Mesendoderm (in vitro differentiated cells): ENCODE results near the gene RIPOR3.

Experiments
- DNase-seq: peaks from one replicate; pipeline ENCODE4 v3.0.0; 2013
- H2AK5ac ChIP-seq: 2 replicates; pipeline ENCODE4 v1.6.1; 2013; ENCODE audit warnings: low read length, inconsistent platforms
- H2BK120ac ChIP-seq: 2 replicates; pipeline ENCODE4 v1.6.1; 2013; ENCODE audit warnings: low read depth, mild to moderate bottlenecking, low read length, moderate library complexity, mixed read lengths
- H2BK15ac ChIP-seq: replicated peaks from 2 replicates; pipeline ENCODE4 v1.6.1; 2013; ENCODE audit warnings: low read depth, mild to moderate bottlenecking, moderate library complexity
- H2BK5ac ChIP-seq: 2 replicates; pipeline ENCODE4 v1.6.1; 2013; ENCODE audit warnings: low read length, inconsistent platforms
- H3K18ac ChIP-seq: 2 replicates; pipeline ENCODE4 v1.6.1; 2013; ENCODE audit warnings: mild to moderate bottlenecking, low read length, mixed read lengths
- H3K23ac ChIP-seq: one replicate; pipeline ENCODE4 v1.6.1; 2013; ENCODE audit warnings: low read length
- H3K27ac ChIP-seq: 2 replicates; pipeline ENCODE4 v1.5.1; 2013; ENCODE audit warnings: low read depth, mild to moderate bottlenecking, inconsistent platforms, low read length, moderate library complexity
- H3K27me3 ChIP-seq: 2 replicates; pipeline ENCODE4 v1.6.1; 2013; ENCODE audit warnings: low read length, control low read depth, mild to moderate bottlenecking, inconsistent platforms; ENCODE audit not compliant: insufficient read depth, poor library complexity
- H3K36me3 ChIP-seq: 2 replicates; pipeline ENCODE4 v1.6.1; 2013; ENCODE audit warnings: low read length, inconsistent platforms; ENCODE audit not compliant: control insufficient read depth, insufficient read depth
- H3K4ac ChIP-seq: one replicate; pipeline ENCODE4 v1.6.1; 2013; ENCODE audit warnings: low read depth, mild to moderate bottlenecking, low read length, moderate library complexity
- H3K4me1 ChIP-seq: 2 replicates; pipeline ENCODE4 v1.6.1; 2013; ENCODE audit warnings: low read depth, low read length, inconsistent platforms; ENCODE audit not compliant: control insufficient read depth
- H3K4me2 ChIP-seq: 2 replicates; pipeline ENCODE4 v1.6.1; 2013; ENCODE audit warnings: low read length
- H3K4me3 ChIP-seq: 2 replicates; pipeline ENCODE4 v1.5.1; 2013; ENCODE audit warnings: mild to moderate bottlenecking, low read length
- H3K56ac ChIP-seq: one replicate; pipeline ENCODE4 v1.6.1; 2013; ENCODE audit warnings: low read length
- H3K79me1 ChIP-seq: 2 replicates; pipeline ENCODE4 v1.6.1; 2013; ENCODE audit warnings: low read length, inconsistent platforms
- H3K79me2 ChIP-seq: 2 replicates; pipeline ENCODE4 v1.6.1; 2013; ENCODE audit warnings: mild to moderate bottlenecking, low read length; ENCODE audit not compliant: control insufficient read depth, insufficient read depth
- H3K9ac ChIP-seq: 2 replicates; pipeline ENCODE4 v1.6.1; 2013; ENCODE audit warnings: low read length, inconsistent platforms
- H4K5ac ChIP-seq: one replicate; pipeline ENCODE4 v1.6.1; 2013; ENCODE audit warnings: low read length
- H4K8ac ChIP-seq: one replicate; pipeline ENCODE4 v1.6.1; 2013; ENCODE audit warnings: low read depth, mild to moderate bottlenecking, control low read depth, low read length, moderate library complexity
- whole genome bisulfite sequencing: extraction: QIAGEN DNeasy Blood & Tissue Kit; methylation state at CpG from one replicate; pipeline ENCODE4 v1.1.7; 2013; ENCODE audit warnings: low lambda C conversion rate, missing lambda C conversion rate; ENCODE audit not compliant: insufficient coverage; ENCODE audit errors: extremely low coverage; 5-methylcytosine and 5-hydroxymethylcytosine counted together

Gene RIPOR3

DNA sequence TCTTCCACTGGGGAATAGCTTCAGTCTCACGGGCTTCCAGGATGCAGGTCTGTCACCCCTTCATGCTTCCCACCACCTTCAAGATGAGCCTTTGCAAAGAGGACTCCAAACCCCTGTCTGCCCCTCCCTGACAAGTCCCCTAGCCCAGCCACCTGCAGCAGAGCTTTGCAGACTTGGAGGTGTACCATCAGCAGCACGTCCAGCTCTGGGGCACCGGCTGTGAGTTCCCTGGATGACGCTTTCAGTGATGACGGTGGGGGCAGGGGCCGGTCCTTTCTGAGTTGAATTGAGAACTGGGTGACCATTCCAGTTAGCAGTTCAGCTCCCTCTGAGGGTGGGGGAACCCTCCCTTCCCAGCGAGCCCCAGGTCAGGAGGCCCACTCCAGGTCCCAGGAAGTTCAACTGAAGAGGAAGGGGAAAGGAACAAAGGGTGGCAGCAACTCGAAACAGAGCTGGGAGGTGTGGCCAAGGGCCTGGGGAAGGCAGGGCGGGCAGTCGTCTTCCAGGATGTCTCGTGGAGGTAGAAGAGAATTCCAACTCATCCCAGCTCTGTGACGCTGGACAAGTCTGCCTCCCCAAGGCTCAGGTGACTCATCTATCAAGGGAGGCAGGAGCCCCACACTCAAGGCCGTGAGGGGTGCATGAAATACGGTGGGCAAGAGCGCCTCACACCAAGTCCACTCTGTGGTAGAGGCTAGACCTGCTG lies 95.2 kb downstream of the RIPOR3 start:
- H3K27ac ChIP-seq: no peak overlapping the region
- no peak overlapping the region for H3K18ac ChIP-seq
- no peaks in the 10 kb centered on the region for H3K79me2 ChIP-seq
- no peak overlapping the region for H4K8ac ChIP-seq
- no peak overlapping the region for H2BK120ac ChIP-seq
- DNase-seq: peak; percentile 40
- H4K5ac ChIP-seq: no peak overlapping the region
- H3K4me1 ChIP-seq: peaks cover 2% of the 10 kb centered on the region
- no peak overlapping the region for H2AK5ac ChIP-seq
- H3K4me3 ChIP-seq: no peak overlapping the region
- H3K79me1 ChIP-seq: no peaks in the 10 kb centered on the region
- WGBS: no CpG with 5 or more reads among the region's 15 CpGs
- H3K56ac ChIP-seq: peak overlapping the region; percentile 31
- no peak overlapping the region for H2BK5ac ChIP-seq
- H3K23ac ChIP-seq: no peak overlapping the region
- H3K36me3 ChIP-seq: no peaks in the 10 kb centered on the region
- no peak overlapping the region for H3K4me2 ChIP-seq
- H3K9ac ChIP-seq: no peak overlapping the region
- no peak overlapping the region for H3K4ac ChIP-seq
- no peak overlapping the region for H2BK15ac ChIP-seq
- H3K27me3 ChIP-seq: no peaks in the 10 kb centered on the region

DNA sequence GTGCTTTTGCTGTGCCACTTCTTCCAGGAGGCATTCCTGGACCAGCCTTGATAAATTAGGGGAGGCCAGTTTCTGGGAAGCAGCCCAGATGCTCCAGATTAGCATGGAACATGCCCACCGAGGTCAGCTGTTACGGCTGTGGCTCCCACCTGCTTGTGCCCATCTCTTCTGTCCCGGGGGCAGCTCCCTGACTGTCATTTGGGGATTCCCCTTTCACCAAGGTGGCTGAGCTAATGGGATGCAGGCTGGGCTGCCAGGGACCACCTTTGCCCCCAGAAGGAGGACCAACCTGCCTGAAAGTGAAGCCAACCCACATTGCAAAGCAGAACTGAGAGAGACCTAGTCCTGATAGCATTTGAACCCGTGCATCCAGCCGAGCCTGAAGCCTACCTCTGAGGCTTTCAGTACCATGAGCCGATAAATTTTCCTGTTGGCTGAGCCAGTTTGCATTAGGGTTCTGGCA lies 95.9 kb downstream of the RIPOR3 start:
- no peak for DNase-seq
- Histone ChIP-seq H2BK15ac (no peak overlapping the region), H3K23ac (no peak overlapping the region), H3K79me1 (no peaks in the 10 kb centered on the region), H2BK120ac (no peak overlapping the region), H3K56ac (no peak overlapping the region), H3K4me1 (peaks cover 2% of the 10 kb centered on the region), H4K5ac (no peak overlapping the region), H3K36me3 (no peaks in the 10 kb centered on the region), H2AK5ac (no peak overlapping the region), H3K18ac (no peak overlapping the region), H3K27ac (no peak overlapping the region), H4K8ac (no peak overlapping the region), H3K4me3 (no peak overlapping the region), H3K79me2 (no peaks in the 10 kb centered on the region), H3K27me3 (no peaks in the 10 kb centered on the region), H2BK5ac (no peak overlapping the region), H3K9ac (no peak overlapping the region), H3K4me2 (no peak overlapping the region), H3K4ac (no peak overlapping the region)
- WGBS: no CpG with 5 or more reads among the region's 6 CpGs

DNA sequence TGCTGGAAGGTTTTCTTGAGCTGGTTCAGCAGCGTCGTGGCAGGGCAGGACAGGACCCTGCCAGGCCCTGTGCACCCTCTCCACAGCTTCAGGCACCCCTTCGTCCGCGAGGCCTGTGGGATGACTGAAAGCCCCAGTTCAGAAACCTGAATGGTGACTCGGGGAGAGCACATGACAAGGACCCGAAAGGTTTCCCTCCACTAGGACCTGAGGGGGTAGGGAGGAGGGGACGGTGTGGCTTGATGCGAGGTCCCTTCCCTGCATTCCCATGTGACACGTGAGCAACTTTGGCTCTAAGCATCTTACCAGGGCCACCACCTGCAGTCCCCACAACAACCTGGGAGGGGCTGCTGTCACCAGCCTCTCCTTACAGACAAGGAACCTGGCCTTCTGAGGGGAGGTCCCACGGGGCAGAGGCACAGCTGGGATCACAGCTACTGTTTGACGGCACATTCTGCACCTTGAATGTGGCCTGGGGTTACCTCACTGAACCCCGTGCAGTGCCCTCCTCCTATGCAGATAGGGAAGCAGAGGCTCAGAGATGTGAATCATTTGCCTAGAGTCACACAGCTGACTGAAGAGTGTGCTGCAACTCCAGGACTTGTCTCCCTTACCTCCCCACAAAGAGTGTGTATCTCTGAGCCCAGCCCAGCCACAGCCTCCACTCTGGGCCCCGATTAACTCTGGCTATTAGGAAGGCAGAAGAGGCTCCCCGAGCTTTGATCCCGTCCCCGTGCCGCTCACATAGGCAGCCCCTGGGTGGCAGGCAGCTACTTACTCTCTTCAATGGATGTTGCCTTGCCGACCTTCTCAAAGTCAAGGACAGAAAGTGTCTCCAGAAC lies 96.5 kb downstream of the RIPOR3 start:
- Histone ChIP-seq H3K27me3 (no peaks in the 10 kb centered on the region), H2AK5ac (no peak overlapping the region), H3K27ac (no peak overlapping the region), H3K4me2 (no peak overlapping the region), H3K36me3 (no peaks in the 10 kb centered on the region), H3K4ac (no peak overlapping the region), H4K5ac (no peak overlapping the region), H2BK15ac (no peak overlapping the region), H4K8ac (no peak overlapping the region), H2BK5ac (no peak overlapping the region), H2BK120ac (no peak overlapping the region), H3K56ac (no peak overlapping the region), H3K23ac (no peak overlapping the region), H3K9ac (no peak overlapping the region), H3K4me3 (no peak overlapping the region), H3K79me1 (no peaks in the 10 kb centered on the region), H3K79me2 (no peaks in the 10 kb centered on the region), H3K18ac (no peak overlapping the region), H3K4me1 (peaks cover 2% of the 10 kb centered on the region)
- no CpG with 5 or more reads among the region's 19 CpGs for WGBS
- peak; percentile 74 for DNase-seq

DNA sequence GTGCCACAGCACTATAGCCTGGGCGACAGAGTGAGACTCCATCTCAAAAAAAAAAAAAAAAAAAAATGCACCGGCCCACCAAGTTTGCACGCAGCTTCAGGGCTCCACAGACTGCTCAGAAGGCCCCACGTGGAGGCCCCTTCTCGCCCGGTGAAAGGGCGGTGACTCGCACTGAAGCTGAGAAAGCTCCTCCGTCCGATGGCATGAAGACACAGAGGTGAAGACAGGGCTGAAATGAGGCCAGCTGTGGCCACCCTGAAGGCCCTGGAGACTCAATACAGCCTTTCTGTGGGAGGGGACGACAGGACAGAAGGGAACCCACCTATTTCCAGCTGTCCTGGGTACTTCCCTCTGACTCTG lies 97.1 kb downstream of the RIPOR3 start:
- no peak overlapping the region for H3K4me2 ChIP-seq
- no peak for DNase-seq
- no CpG with 5 or more reads among the region's 11 CpGs for WGBS
- no peak overlapping the region for H3K9ac ChIP-seq
- H2BK15ac ChIP-seq: no peak overlapping the region
- H3K4me3 ChIP-seq: no peak overlapping the region
- no peak overlapping the region for H4K8ac ChIP-seq
- no peaks in the 10 kb centered on the region for H3K27me3 ChIP-seq
- no peak overlapping the region for H3K56ac ChIP-seq
- H3K18ac ChIP-seq: no peak overlapping the region
- no peak overlapping the region for H2BK120ac ChIP-seq
- no peak overlapping the region for H2AK5ac ChIP-seq
- H4K5ac ChIP-seq: no peak overlapping the region
- H3K79me1 ChIP-seq: no peaks in the 10 kb centered on the region
- no peak overlapping the region for H3K27ac ChIP-seq
- no peak overlapping the region for H3K4ac ChIP-seq
- no peak overlapping the region for H3K23ac ChIP-seq
- no peak overlapping the region for H2BK5ac ChIP-seq
- H3K36me3 ChIP-seq: no peaks in the 10 kb centered on the region
- peaks cover 2% of the 10 kb centered on the region for H3K4me1 ChIP-seq
- H3K79me2 ChIP-seq: no peaks in the 10 kb centered on the region

DNA sequence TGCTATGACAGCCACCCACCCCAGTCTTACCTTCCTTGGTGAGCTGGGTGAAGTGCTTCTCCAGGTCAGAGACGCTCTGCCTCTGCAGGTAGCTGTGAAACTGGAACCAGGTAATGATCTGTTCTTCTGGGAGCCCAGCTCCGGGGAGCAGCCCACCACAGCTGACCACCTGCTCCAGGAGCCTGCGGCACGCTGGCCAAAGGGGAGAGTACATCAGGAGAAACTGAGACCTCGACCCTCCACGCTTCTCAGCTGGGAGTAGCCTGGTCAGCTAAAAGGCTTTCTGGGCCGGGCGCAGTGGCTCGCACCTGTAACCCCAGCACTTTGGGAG lies 98.4 kb downstream of the RIPOR3 start:
- H3K36me3 ChIP-seq: no peaks in the 10 kb centered on the region
- no peaks in the 10 kb centered on the region for H3K27me3 ChIP-seq
- H3K4ac ChIP-seq: no peak overlapping the region
- H2BK120ac ChIP-seq: no peak overlapping the region
- H3K27ac ChIP-seq: no peak overlapping the region
- H3K79me2 ChIP-seq: no peaks in the 10 kb centered on the region
- no peaks in the 10 kb centered on the region for H3K79me1 ChIP-seq
- H3K18ac ChIP-seq: no peak overlapping the region
- H2BK5ac ChIP-seq: no peak overlapping the region
- WGBS: no CpG with 5 or more reads among the region's 9 CpGs
- no peak overlapping the region for H4K8ac ChIP-seq
- no peak for DNase-seq
- no peak overlapping the region for H3K23ac ChIP-seq
- no peak overlapping the region for H3K56ac ChIP-seq
- H3K4me1 ChIP-seq: peaks cover 2% of the 10 kb centered on the region
- no peak overlapping the region for H3K4me3 ChIP-seq
- H2BK15ac ChIP-seq: no peak overlapping the region
- H2AK5ac ChIP-seq: no peak overlapping the region
- H3K4me2 ChIP-seq: no peak overlapping the region
- no peak overlapping the region for H3K9ac ChIP-seq
- H4K5ac ChIP-seq: no peak overlapping the region
